ENCODE results near the gene F9. TPM values are rescaled to one million over a fixed set of nuclear protein-coding genes. Genes with fewer than 3 reads are reported as not detected.

F9 gene
- not detected for polyA plus RNA-seq (2012; ENCODE audit: insufficient read length, low read depth)

DNA sequence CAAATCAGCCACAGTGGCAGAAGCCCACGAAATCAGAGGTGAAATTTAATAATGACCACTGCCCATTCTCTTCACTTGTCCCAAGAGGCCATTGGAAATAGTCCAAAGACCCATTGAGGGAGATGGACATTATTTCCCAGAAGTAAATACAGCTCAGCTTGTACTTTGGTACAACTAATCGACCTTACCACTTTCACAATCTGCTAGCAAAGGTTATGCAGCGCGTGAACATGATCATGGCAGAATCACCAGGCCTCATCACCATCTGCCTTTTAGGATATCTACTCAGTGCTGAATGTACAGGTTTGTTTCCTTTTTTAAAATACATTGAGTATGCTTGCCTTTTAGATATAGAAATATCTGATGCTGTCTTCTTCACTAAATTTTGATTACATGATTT, at the start of gene F9:
TSS of gene F9 (plus strand) at position 190 of the 400 bp plus-strand sequence. CDS start at position 216, 26 bp downstream.
- TF ChIP-seq TAF1 (IDR thresholded peaks at IDR 0.05; ENCODE audit: borderline replicate concordance, insufficient read depth, low read length) (no peak), FOXP2 (optimal IDR thresholded peaks at IDR 0.05; ENCODE audit: borderline replicate concordance, extremely low read depth, extremely low read length, insufficient read depth) (no peak), POLR2AphosphoS5 (IDR thresholded peaks at IDR 0.05; ENCODE audit: low read depth, low read length) (no peak), SIN3A (IDR thresholded peaks at IDR 0.05; ENCODE audit: borderline replicate concordance, insufficient read depth, low read length) (no peak)
- TF ChIP-seq, protein P1, sequence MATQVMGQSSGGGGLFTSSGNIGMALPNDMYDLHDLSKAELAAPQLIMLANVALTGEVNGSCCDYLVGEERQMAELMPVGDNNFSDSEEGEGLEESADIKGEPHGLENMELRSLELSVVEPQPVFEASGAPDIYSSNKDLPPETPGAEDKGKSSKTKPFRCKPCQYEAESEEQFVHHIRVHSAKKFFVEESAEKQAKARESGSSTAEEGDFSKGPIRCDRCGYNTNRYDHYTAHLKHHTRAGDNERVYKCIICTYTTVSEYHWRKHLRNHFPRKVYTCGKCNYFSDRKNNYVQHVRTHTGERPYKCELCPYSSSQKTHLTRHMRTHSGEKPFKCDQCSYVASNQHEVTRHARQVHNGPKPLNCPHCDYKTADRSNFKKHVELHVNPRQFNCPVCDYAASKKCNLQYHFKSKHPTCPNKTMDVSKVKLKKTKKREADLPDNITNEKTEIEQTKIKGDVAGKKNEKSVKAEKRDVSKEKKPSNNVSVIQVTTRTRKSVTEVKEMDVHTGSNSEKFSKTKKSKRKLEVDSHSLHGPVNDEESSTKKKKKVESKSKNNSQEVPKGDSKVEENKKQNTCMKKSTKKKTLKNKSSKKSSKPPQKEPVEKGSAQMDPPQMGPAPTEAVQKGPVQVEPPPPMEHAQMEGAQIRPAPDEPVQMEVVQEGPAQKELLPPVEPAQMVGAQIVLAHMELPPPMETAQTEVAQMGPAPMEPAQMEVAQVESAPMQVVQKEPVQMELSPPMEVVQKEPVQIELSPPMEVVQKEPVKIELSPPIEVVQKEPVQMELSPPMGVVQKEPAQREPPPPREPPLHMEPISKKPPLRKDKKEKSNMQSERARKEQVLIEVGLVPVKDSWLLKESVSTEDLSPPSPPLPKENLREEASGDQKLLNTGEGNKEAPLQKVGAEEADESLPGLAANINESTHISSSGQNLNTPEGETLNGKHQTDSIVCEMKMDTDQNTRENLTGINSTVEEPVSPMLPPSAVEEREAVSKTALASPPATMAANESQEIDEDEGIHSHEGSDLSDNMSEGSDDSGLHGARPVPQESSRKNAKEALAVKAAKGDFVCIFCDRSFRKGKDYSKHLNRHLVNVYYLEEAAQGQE (IDR thresholded peaks at IDR 0.05; ENCODE audit: insufficient read depth in 1 of 2, low read depth in 2 of 2, low read length in 2 of 2), result no peak

DNA sequence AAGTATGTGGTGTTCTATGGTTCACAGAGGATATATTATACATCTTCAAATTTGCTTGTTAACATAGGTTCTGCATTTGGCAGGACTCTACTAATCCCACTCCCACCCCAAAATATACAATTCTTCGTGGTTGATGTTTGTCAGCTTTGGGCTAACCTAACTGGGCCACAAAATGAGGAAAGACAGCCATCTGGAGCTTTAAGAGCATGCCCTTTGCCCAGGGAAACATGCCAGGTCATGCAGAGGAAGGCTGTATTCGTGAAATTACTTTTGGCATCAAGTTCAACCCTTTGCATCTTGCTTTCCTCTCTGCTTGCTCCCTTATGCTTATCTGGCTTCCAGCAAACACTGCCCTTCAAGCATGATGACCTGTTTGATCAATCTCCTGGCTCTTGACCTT, 46.8 kb upstream of the F9 start:
- TF ChIP-seq TAF1 (IDR thresholded peaks at IDR 0.05; ENCODE audit: borderline replicate concordance, insufficient read depth, low read length) (no peak), POLR2AphosphoS5 (IDR thresholded peaks at IDR 0.05; ENCODE audit: low read depth, low read length) (no peak), FOXP2 (optimal IDR thresholded peaks at IDR 0.05; ENCODE audit: borderline replicate concordance, extremely low read depth, extremely low read length, insufficient read depth) (no peak), SIN3A (IDR thresholded peaks at IDR 0.05; ENCODE audit: borderline replicate concordance, insufficient read depth, low read length) (no peak)
- TF ChIP-seq, protein P1 (IDR thresholded peaks at IDR 0.05; ENCODE audit: insufficient read depth in 1 of 2, low read depth in 2 of 2, low read length in 2 of 2), result no peak

DNA sequence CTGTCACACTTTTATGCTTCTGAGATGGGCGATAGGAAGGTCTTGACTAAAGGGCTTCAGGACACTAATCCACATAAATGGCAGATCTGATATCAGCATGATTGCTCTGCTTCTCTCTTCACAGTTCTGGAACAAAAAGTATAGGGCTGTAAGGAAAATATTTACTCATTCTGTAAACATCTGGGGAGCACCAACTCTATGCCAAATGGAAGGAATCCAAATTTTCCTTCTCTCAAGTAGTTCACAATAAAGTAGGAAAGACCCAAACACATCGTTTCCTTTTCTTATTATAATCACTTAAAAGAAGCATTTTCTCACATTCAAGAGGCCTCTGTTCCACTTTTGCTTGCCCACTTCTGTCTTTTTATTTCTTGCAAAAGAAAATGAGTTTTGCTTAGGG, 45.9 kb upstream of the F9 start:
- TF ChIP-seq, protein P1 (IDR thresholded peaks at IDR 0.05; ENCODE audit: insufficient read depth in 1 of 2, low read depth in 2 of 2, low read length in 2 of 2), result no peak
- TF ChIP-seq POLR2AphosphoS5 (IDR thresholded peaks at IDR 0.05; ENCODE audit: low read depth, low read length), result no peak
- TF ChIP-seq SIN3A (IDR thresholded peaks at IDR 0.05; ENCODE audit: borderline replicate concordance, insufficient read depth, low read length), result no peak
- TF ChIP-seq TAF1 (IDR thresholded peaks at IDR 0.05; ENCODE audit: borderline replicate concordance, insufficient read depth, low read length), result no peak

DNA sequence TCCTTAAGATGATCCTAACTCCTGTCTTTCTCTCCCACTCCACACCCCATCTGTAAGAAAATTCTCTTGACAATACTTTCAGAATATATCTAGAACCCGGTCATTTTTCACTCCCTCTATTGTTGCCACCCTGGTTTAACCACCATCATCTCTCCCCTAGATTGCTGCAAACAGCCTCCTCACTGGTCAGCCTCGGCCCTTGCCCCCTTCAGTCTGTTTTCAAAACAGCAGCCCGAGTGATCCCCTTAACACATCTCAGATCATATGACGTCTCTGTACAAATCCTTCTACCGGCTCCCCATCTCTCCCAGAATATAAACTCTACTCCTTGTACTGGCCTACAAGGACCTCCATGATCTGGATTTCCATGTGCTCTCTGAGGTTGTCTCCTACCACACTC, 35.2 kb upstream of the F9 start:
- no peak for TF ChIP-seq FOXP2 (optimal IDR thresholded peaks at IDR 0.05; ENCODE audit: borderline replicate concordance, extremely low read depth, extremely low read length, insufficient read depth)
- no peak for TF ChIP-seq SIN3A (IDR thresholded peaks at IDR 0.05; ENCODE audit: borderline replicate concordance, insufficient read depth, low read length)
- TF ChIP-seq, protein P1 (IDR thresholded peaks at IDR 0.05; ENCODE audit: insufficient read depth in 1 of 2, low read depth in 2 of 2, low read length in 2 of 2), result no peak
- no peak for TF ChIP-seq POLR2AphosphoS5 (IDR thresholded peaks at IDR 0.05; ENCODE audit: low read depth, low read length)
- TF ChIP-seq TAF1 (IDR thresholded peaks at IDR 0.05; ENCODE audit: borderline replicate concordance, insufficient read depth, low read length), result no peak

DNA sequence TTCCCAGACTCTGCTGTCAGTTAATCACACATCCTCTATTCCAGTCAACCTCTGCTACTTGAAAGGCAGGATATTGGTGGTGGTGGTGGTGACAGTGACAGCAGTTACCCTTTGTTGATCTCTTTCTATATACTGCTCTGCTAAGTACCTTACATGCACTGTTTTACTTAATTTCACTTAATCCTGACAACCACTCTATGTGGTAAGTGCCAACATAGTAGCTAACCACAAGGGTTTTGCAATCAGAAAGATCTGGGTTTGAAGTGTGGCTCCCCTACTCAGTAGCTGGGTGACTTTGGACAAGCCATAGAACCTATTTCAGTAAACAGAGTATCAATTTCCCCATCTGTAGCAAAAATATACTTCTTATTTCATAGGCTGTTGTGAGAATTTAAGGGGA, 24.2 kb upstream of the F9 start:
- TF ChIP-seq SIN3A (IDR thresholded peaks at IDR 0.05; ENCODE audit: borderline replicate concordance, insufficient read depth, low read length) (no peak), FOXP2 (optimal IDR thresholded peaks at IDR 0.05; ENCODE audit: borderline replicate concordance, extremely low read depth, extremely low read length, insufficient read depth) (no peak), POLR2AphosphoS5 (IDR thresholded peaks at IDR 0.05; ENCODE audit: low read depth, low read length) (no peak), TAF1 (IDR thresholded peaks at IDR 0.05; ENCODE audit: borderline replicate concordance, insufficient read depth, low read length) (no peak)
- TF ChIP-seq, protein P1 (IDR thresholded peaks at IDR 0.05; ENCODE audit: insufficient read depth in 1 of 2, low read depth in 2 of 2, low read length in 2 of 2), result no peak

Measured in PFSK-1 (cell line).